ACHN (cell line): ENCODE results near the gene PDCD2.
"Not testable (repeated sequence)": the region's sequence is repeated elsewhere in the genome, so short reads cannot be mapped to it uniquely, and the experiment has no call there.

ENCODE experiments used
- DNase-seq: peaks from one replicate; pipeline ENCODE4 v3.0.0-alpha.2; 2015
- in situ Hi-C: cut with HindIII; loops from 2 replicates; pipeline ENCODE4 v1.10.0; 2017; ENCODE audit warnings: low sequenced_read_pairs, low pct_ligation_motif_present, low pct_unique_long_range_greater_than_20kb

The PDCD2 gene

GRCh38 chr6:170584181-170584953 lies at the start of gene PDCD2:
Gene PDCD2 (minus strand): TSS chr6:170584637. CDS start chr6:170584581, 56 bp downstream.
- DNase-seq, result peak; percentile 91

GRCh38 chr6:170616020-170616554 lies 31.6 kb upstream of the PDCD2 start:
- DNase-seq, in situ Hi-C loops: not testable (repeated sequence)

More at GRCh38 chr6:170584181-170584953, at the start of gene PDCD2:
- in situ Hi-C loops, result no loop called here

GRCh38 chr6:170612256-170612804 lies 27.9 kb upstream of the PDCD2 start:
- in situ Hi-C loops, DNase-seq: not testable (repeated sequence)

GRCh38 chr6:170609225-170609624 lies 24.8 kb upstream of the PDCD2 start:
- in situ Hi-C loops, DNase-seq: not testable (repeated sequence)

GRCh38 chr6:170605574-170606259 lies 21.3 kb upstream of the PDCD2 start:
- in situ Hi-C loops, result no loop called here
- DNase-seq, result no peak

DNA sequence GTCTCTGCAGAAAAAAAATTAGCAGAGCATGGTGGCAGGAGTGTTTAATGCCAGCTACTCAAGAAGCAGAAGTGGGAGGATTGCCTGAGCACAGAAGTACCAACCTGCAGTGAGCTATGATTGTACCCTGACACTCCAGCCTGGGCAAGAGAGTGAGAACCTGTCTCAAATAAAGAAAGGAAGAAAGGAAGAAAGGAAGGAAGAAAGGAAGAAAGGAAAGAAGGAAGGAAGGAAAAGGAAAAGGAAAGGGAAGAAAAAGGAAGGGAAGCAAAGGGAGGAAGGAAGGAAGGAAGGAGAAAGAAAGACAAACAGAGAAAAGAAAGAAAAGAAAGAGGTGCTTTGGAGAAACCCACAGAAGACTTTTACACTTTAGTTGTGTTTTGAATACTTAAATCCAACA lies 12.8 kb upstream of the PDCD2 start:
- no peak for DNase-seq
- in situ Hi-C loops, result no loop called here

- no peak for DNase-seq
- in situ Hi-C loops, result no loop called here
These were observed 12.0 kb upstream of the PDCD2 start for GRCh38 chr6:170596426-170596825.

GRCh38 chr6:170590725-170591124 lies 6.3 kb upstream of the PDCD2 start:
- in situ Hi-C loops, result no loop called here
- DNase-seq, result no peak

DNA sequence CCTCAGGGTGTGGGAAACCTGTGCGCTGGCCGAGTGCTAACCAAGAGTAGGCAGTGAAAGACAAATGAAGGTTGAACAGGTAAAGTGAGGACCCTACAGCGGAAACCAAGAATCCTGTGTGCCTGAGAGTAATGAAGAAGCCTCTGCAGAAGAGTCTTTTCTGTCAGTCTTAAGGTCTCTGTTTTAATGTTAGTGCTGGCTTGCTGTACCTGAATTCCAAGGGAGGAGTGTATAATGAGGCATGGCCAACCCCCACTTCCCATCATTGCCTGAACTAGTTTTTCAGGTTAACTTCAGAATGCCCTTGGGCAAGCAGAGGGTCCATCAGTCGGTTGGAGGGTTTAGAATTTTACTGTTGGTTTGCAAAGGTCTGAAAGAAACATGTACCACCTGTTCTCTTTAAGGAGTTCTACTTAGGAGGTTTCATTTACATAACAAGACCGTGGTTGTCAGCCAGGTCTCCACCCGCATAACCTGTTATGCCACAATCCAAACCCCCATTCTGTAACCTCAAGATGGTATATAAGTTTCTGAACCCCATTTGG lies 589 bp upstream of the PDCD2 start:
- in situ Hi-C loops, result no loop called here
- DNase-seq, result no peak

- in situ Hi-C loops, result no loop called here
- DNase-seq, result no peak
These were observed 669 bp downstream of the PDCD2 start for GRCh38 chr6:170583756-170584180.

- in situ Hi-C loops, result no loop called here
- no peak for DNase-seq
These were observed 5.5 kb downstream of the PDCD2 start for GRCh38 chr6:170578909-170579308.

DNA sequence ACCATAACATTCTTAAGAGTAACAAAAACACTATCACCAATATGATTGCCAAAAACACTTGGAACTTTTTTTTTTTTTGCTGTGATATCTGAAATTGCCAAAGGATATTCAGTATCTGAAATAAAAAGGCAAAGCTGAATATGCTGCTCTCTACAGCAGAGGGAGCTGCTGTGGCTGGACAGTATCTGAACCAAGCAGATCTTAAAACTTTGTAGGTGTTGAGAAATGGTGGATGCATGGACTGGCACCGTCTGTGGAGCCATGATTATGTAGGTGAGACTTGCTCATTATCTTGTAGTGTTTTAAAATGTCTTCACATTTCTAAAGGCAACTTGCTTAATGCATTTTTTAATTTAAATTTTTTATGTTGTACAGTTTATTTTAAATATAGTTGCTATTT lies 9.2 kb downstream of the PDCD2 start:
- DNase-seq, result peak; percentile 29
- in situ Hi-C loops, result no loop called here

GRCh38 chr6:170572704-170573466 lies 11.6 kb downstream of the PDCD2 start:
- no peak for DNase-seq
- in situ Hi-C loops, result no loop called here

GRCh38 chr6:170564936-170565530 lies 19.4 kb downstream of the PDCD2 start:
- DNase-seq, result no peak
- in situ Hi-C loops, result no loop called here

GRCh38 chr6:170561555-170561954 lies 22.9 kb downstream of the PDCD2 start:
- in situ Hi-C loops, result no loop called here
- DNase-seq, result no peak

- in situ Hi-C loops, result no loop called here
- no peak for DNase-seq
These were observed 29.1 kb downstream of the PDCD2 start for GRCh38 chr6:170555305-170555704.

GRCh38 chr6:170554796-170555137 lies 29.7 kb downstream of the PDCD2 start:
- no peak for DNase-seq
- in situ Hi-C loops, result no loop called here
